Activated CD4-positive, alpha-beta T cell treated with anti-CD3 and anti-CD28 coated beads for 36 hours (primary cell): ENCODE results near the gene PCDHGA5. TPM values are rescaled to one million over a fixed set of nuclear protein-coding genes. Genes with fewer than 3 reads are reported as not detected.
"Not testable (repeated sequence)": the region's sequence is repeated elsewhere in the genome, so short reads cannot be mapped to it uniquely, and the experiment has no call there.

ENCODE experiments used
- ATAC-seq: fragments of 200-7000 bp; cut with Tn5 transposase; one replicate; pipeline ENCODE4 v1.10.0; 2021; ENCODE audit warnings: mild to moderate bottlenecking, moderate library complexity
- CTCF ChIA-PET: fragments of 350-600 bp; sonication (Branson Sonifier 250); formaldehyde crosslinking; loops from one replicate; lab custom pipeline; 2021; ENCODE audit warnings: antibody characterized with exemption; lab: Charles Lee
- POLR2A ChIA-PET: fragments of 350-600 bp; sonication (Branson Sonifier 250); formaldehyde crosslinking; loops from one replicate; lab custom pipeline; 2021; ENCODE audit warnings: antibody characterized with exemption, inconsistent platforms; lab: Charles Lee
- DNase-seq: peaks from one replicate; pipeline ENCODE4 v3.0.0-alpha.2; 2020
- H3K27ac Mint-ChIP-seq: one replicate; pipeline ENCODE4 v1.8.0; 2021; ENCODE audit warnings: mixed read lengths
- H3K27me3 Mint-ChIP-seq: one replicate; pipeline ENCODE4 v1.8.0; 2021; ENCODE audit warnings: mixed read lengths
- H3K36me3 Mint-ChIP-seq: one replicate; pipeline ENCODE4 v1.8.0; 2021; ENCODE audit warnings: low read depth, mixed read lengths
- H3K4me1 Mint-ChIP-seq: one replicate; pipeline ENCODE4 v1.8.0; 2021; ENCODE audit warnings: mixed read lengths
- H3K4me3 Mint-ChIP-seq: one replicate; pipeline ENCODE4 v1.8.0; 2021; ENCODE audit warnings: mild to moderate bottlenecking, moderate library complexity, mixed read lengths
- H3K9me3 Mint-ChIP-seq: one replicate; pipeline ENCODE4 v1.8.0; 2021; ENCODE audit warnings: low read depth, mixed read lengths
- intact Hi-C, 2 experiments: fragments of 100-400 bp; cut with DNase I in 1 of 2; cut with micrococcal nuclease in 1 of 2; formaldehyde crosslinking; loops; one replicate each; pipeline versions ENCODE4 v1.14.2 to v1.15.1; 2022 to 2024; cut with DNase I, micrococcal nuclease
- total RNA-seq, 2 experiments: library from RNA; stranded (reverse); gene quantifications; one replicate each; pipeline ENCODE4 v1.2.3, GENCODE V29; 2021

PCDHGA5 gene
- total RNA-seq, 2 experiments from 2014 or later = 0.07 to 0.09 TPM

- peaks cover 64% of the 10 kb centered on the region for H3K27me3 Mint-ChIP-seq
- peaks cover 29% of the 10 kb centered on the region for H3K36me3 Mint-ChIP-seq
- H3K4me3 Mint-ChIP-seq, ATAC-seq, POLR2A ChIA-PET, intact Hi-C loops, H3K27ac Mint-ChIP-seq, DNase-seq, H3K4me1 Mint-ChIP-seq: not testable (repeated sequence)
- peaks cover 17% of the 10 kb centered on the region for H3K9me3 Mint-ChIP-seq
- CTCF ChIA-PET = interaction anchor here (0.8 to 3.4 kb wide), 5 partner anchors 16 to 143 kb away, joined by 3 to 46 read pairs (median 23); partner anchors contain the start of gene PCDHGA12
These were observed 50.7 kb downstream of the PCDHGA5 start for GRCh38 chr5:141414548-141415274.

- peaks cover 67% of the 10 kb centered on the region for H3K27me3 Mint-ChIP-seq
- POLR2A ChIA-PET, ATAC-seq, H3K4me3 Mint-ChIP-seq, intact Hi-C loops, H3K4me1 Mint-ChIP-seq, DNase-seq, H3K27ac Mint-ChIP-seq: not testable (repeated sequence)
- peaks cover 19% of the 10 kb centered on the region for H3K9me3 Mint-ChIP-seq
- CTCF ChIA-PET = interaction anchor here (1.6 to 3.4 kb wide), 3 partner anchors 12 to 77 kb away, joined by 4 to 23 read pairs (median 10); partner anchors contain the start of genes PCDHGA12, PCDHGA2 and PCDHGA9
- peaks cover 30% of the 10 kb centered on the region for H3K36me3 Mint-ChIP-seq
These were observed 51.3 kb downstream of the PCDHGA5 start for GRCh38 chr5:141415275-141415618.

Other genes with a start within 250 kb of the PCDHGA5 start
- gene PCDHB4, start 242.3 kb upstream of the PCDHGA5 start, total RNA-seq = not detected
- not detected for gene PCDHB5, start 229.0 kb upstream of the PCDHGA5 start, total RNA-seq
- not detected for gene PCDHB6, start 214.1 kb upstream of the PCDHGA5 start, total RNA-seq
- not detected for gene PCDHB7, start 191.5 kb upstream of the PCDHGA5 start, total RNA-seq
- gene PCDHB8, start 186.4 kb upstream of the PCDHGA5 start, total RNA-seq = not detected
- not detected for gene PCDHB16, start 181.8 kb upstream of the PCDHGA5 start, total RNA-seq
- not detected for gene PCDHB9, start 177.0 kb upstream of the PCDHGA5 start, total RNA-seq
- not detected for gene PCDHB10, start 171.8 kb upstream of the PCDHGA5 start, total RNA-seq
- gene PCDHB11, start 164.5 kb upstream of the PCDHGA5 start, total RNA-seq = not detected
- gene PCDHB12, start 155.4 kb upstream of the PCDHGA5 start, total RNA-seq = not detected
- not detected for gene PCDHB13, start 150.2 kb upstream of the PCDHGA5 start, total RNA-seq
- not detected for gene PCDHB14, start 140.8 kb upstream of the PCDHGA5 start, total RNA-seq
- not detected for gene PCDHB15, start 118.8 kb upstream of the PCDHGA5 start, total RNA-seq
- under 1 TPM; 0.27 to 0.30 TPM for gene SLC25A2, start 60.1 kb upstream of the PCDHGA5 start, total RNA-seq
- gene TAF7, start 43.4 kb upstream of the PCDHGA5 start, total RNA-seq = 10 to 100 TPM; 45.2 to 54.4 TPM
- gene PCDHGA1, start 33.6 kb upstream of the PCDHGA5 start, total RNA-seq = under 1 TPM in 1 of 2 experiments, not detected in 1; 0.05 TPM
- not detected for gene PCDHGA2, start 25.4 kb upstream of the PCDHGA5 start, total RNA-seq
- not detected for gene PCDHGA3, start 20.3 kb upstream of the PCDHGA5 start, total RNA-seq
- gene PCDHGB1, start 14.1 kb upstream of the PCDHGA5 start, total RNA-seq = not detected
- gene PCDHGA4, start 9.1 kb upstream of the PCDHGA5 start, total RNA-seq = under 1 TPM; 0.11 TPM
- gene PCDHGB2, start 4.2 kb upstream of the PCDHGA5 start, total RNA-seq = under 1 TPM; 0.07 to 0.18 TPM
- not detected for gene PCDHGB3, start 6.1 kb downstream of the PCDHGA5 start, total RNA-seq
- under 1 TPM; 0.05 to 0.14 TPM for gene PCDHGA6, start 9.7 kb downstream of the PCDHGA5 start, total RNA-seq
- not detected for gene PCDHGA7, start 18.6 kb downstream of the PCDHGA5 start, total RNA-seq
- under 1 TPM in 1 of 2 experiments, not detected in 1; 0.09 TPM for gene PCDHGB4, start 23.5 kb downstream of the PCDHGA5 start, total RNA-seq
- gene PCDHGA8, start 28.5 kb downstream of the PCDHGA5 start, total RNA-seq = not detected
- under 1 TPM; 0.05 to 0.09 TPM for gene PCDHGB5, start 33.8 kb downstream of the PCDHGA5 start, total RNA-seq
- gene PCDHGA9, start 38.6 kb downstream of the PCDHGA5 start, total RNA-seq = under 1 TPM in 1 of 2 experiments, not detected in 1; 0.09 TPM
- gene PCDHGB6, start 43.9 kb downstream of the PCDHGA5 start, total RNA-seq = not detected
- gene PCDHGA10, start 48.8 kb downstream of the PCDHGA5 start, total RNA-seq = under 1 TPM in 1 of 2 experiments, not detected in 1; 0.07 TPM
- not detected for gene PCDHGB7, start 53.5 kb downstream of the PCDHGA5 start, total RNA-seq
- gene PCDHGA11, start 56.9 kb downstream of the PCDHGA5 start, total RNA-seq = under 1 TPM in 1 of 2 experiments, not detected in 1; 0.07 TPM
- gene PCDHGA12, start 66.3 kb downstream of the PCDHGA5 start, total RNA-seq = under 1 TPM; 0.07 to 0.09 TPM
- under 1 TPM; 0.16 to 0.34 TPM for gene PCDHGC3, start 111.8 kb downstream of the PCDHGA5 start, total RNA-seq
- gene PCDHGC4, start 120.9 kb downstream of the PCDHGA5 start, total RNA-seq = not detected
- not detected for gene PCDHGC5, start 124.9 kb downstream of the PCDHGA5 start, total RNA-seq